Measurements from ENCODE around the gene BLCAP. TPM values are rescaled to one million over a fixed set of nuclear protein-coding genes. Genes with fewer than 3 reads are reported as not detected.

BLCAP gene
- total and polyA plus RNA-seq, 9 donors, result 282 to 549 (median 481) TPM

DNA sequence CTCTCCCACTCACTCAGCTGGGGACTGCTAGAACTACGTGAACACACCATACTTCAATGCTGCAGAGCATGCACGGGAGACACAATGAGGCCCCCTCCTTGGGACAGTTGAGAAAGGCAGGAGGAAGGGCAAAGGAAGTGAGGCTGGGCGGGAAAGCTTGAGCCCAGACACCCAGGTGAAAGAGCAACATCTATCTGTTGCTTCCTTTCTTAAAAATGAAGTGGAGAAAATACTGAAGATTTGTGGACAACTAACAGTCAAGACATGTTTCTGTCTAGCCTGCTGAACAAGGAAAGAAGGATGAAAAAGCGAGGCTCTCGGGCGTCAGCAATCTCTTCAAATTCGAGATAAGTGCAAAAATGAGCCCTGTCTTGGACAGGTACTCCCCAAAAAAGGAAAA is 9.6 kb downstream of the BLCAP start:
- no peaks in the 10 kb centered on the region for H3K9me3 ChIP-seq (replicated peaks; ENCODE audit: control insufficient read depth, low read depth, low read length)
- WGBS (ENCODE audit: insufficient coverage), result 74% methylated on average over 6 of the region's 7 CpGs
- DNase-seq, result no peak
- no peak overlapping the region for H3K4me3 ChIP-seq (ENCODE audit: low read length)
- no peaks in the 10 kb centered on the region for H3K27me3 ChIP-seq (ENCODE audit: control insufficient read depth, insufficient read depth, low read length)
- peaks cover 55% of the 10 kb centered on the region for H3K36me3 ChIP-seq (ENCODE audit: control insufficient read depth, insufficient read depth, low read length)
- peaks cover 72% of the 10 kb centered on the region for H3K4me1 ChIP-seq (ENCODE audit: control insufficient read depth, insufficient read depth, low read length)
- H3K27ac ChIP-seq (ENCODE audit: low read length), result peak overlapping the region; percentile 37

DNA sequence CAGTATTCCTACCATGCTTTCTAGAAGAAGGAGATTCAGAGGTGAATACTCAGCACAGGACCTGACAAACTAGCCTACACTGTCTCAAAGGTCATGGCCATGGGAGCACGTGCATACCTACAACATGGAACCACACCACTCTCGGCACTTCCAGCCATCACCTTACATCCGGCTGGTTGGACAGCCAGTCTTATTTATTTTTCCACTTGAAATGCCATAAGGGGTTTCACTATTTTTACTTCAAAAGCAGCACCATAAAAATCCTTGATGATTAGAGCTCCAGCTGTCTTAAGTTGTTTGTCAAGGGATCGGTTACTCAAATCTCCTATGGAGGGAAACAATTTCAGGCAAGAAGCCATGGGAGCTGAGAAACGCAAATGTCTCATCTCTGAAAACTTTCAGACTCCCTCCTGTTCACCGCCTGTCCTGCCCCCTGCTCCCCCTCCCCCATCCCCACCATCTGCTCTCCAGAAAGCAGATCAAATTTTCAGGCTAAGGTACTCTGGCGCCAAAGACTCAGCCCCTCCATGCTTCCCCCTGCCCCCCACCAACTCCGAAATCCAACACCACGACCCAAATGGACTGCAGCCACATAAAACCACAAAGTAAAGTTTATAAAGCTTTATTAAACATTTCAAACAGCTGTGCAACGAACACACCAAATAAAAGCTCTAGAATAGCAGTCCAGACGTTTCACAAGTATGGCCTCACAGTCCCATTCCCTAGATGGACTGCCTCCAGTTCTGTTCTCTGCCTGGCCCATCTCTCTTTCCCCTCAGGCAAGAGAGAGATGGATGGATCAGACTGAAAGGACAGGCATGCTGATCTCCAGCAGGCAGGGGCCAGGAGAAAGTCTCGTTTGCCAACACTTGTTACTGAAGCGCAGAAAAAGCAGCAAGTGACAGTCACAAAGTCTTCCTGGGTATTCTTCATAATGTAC is 10.6 kb downstream of the BLCAP start:
- Histone ChIP-seq H3K27ac (ENCODE audit: low read length) (peak overlapping the region; percentile 67), H3K4me3 (ENCODE audit: low read length) (no peak overlapping the region), H3K4me1 (ENCODE audit: control insufficient read depth, insufficient read depth, low read length) (peaks cover 74% of the 10 kb centered on the region), H3K36me3 (ENCODE audit: control insufficient read depth, insufficient read depth, low read length) (peaks cover 58% of the 10 kb centered on the region), H3K9me3 (replicated peaks; ENCODE audit: control insufficient read depth, low read depth, low read length) (no peaks in the 10 kb centered on the region), H3K27me3 (ENCODE audit: control insufficient read depth, insufficient read depth, low read length) (no peaks in the 10 kb centered on the region)
- WGBS (ENCODE audit: insufficient coverage), result 36% methylated on average over 8 of the region's 13 CpGs
- DNase-seq, result peak; percentile 77

DNA sequence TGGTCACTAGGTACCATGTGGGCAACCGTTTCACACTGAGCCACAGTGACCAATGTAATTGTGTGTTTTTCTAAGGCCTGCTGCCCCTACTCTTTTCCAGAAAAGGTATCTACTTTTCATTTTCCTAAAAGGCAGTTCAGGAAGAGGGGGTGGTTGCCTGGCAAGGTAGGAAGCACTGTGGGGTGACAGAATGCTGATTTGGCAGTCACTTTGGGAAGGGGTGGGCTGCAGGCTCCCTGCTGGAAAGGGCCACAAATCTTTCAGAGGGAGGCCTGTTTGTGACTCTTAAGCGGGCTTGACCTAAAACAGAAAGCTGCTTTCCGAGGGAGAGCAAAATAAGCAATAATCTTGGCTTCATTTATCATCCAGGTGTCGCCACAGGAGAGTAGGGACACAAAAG is 11.8 kb downstream of the BLCAP start:
- peaks cover 77% of the 10 kb centered on the region for H3K4me1 ChIP-seq (ENCODE audit: control insufficient read depth, insufficient read depth, low read length)

DNA sequence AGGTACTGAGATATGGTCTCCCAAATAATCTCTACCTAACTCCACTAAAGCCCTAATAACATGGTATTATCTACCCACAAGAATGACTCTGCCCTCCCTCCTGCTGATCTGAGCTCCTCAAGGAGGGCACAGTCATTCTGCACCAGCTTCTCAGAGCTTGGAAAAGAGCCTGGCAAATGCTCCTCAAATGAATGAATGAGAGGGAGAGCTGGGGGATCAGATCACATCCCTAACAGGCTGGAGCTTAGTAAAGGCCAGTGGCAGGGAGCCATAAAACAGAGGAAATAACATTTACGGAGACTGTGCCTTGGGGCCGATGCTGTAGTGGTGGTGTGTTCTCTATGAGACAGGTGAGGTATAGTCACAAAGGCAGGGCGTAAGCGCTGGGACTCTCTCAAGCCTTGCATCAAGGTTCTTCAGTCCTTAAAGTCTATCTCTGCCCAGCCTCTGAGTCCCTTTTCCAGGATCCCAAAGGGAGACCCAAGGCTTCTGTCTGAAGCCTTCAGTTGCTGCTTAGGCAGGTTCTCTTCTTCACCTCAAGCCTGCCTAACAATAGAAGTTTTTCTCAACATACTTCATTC is 13.8 kb downstream of the BLCAP start:
- DNase-seq, result no peak
- no CpG with 5 or more reads among the region's 4 CpGs for WGBS (ENCODE audit: insufficient coverage)
- H3K36me3 ChIP-seq (ENCODE audit: control insufficient read depth, insufficient read depth, low read length), result peaks cover 70% of the 10 kb centered on the region

More for the DNA sequence above, 11.8 kb downstream of the BLCAP start:
- H3K4me3 ChIP-seq (ENCODE audit: low read length), result no peak overlapping the region
- no peaks in the 10 kb centered on the region for H3K27me3 ChIP-seq (ENCODE audit: control insufficient read depth, insufficient read depth, low read length)
- H3K9me3 ChIP-seq (replicated peaks; ENCODE audit: control insufficient read depth, low read depth, low read length), result no peaks in the 10 kb centered on the region
- no peak overlapping the region for H3K27ac ChIP-seq (ENCODE audit: low read length)
- no peak for DNase-seq
- WGBS (ENCODE audit: insufficient coverage), result 83% methylated on average over 1 of the region's 4 CpGs
- peaks cover 62% of the 10 kb centered on the region for H3K36me3 ChIP-seq (ENCODE audit: control insufficient read depth, insufficient read depth, low read length)

DNA sequence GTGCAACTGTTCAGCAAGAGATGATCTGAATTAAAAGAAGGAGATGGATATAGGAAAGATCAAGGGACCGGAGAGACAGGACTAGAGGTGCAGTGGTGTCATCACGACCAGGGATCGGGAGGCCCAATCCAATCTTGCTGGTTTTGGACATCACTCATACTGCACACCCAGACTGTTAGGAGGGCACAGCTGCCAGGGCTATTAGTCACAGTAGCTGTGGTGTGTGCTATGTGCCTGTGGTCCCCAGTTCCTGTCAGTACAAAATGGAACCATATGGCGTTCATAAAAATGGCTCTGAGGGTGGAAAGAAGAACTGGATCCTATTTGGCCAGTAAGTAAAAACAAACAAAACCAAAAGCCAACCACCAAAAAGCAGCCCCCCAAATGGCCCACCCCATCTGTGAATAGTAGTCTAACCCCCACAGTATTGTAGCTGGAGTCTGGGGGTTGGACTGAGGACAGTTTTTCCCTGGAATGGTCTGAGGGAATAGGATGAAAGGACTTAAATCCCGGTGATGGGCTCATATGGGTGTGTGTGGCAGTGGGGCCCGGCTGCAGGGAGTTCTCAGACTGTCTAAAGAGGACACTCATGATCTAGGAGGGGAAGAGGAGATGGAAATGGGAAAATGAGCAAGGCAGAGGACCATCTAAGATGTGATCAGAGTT is 15.9 kb downstream of the BLCAP start:
- H3K36me3 ChIP-seq (ENCODE audit: control insufficient read depth, insufficient read depth, low read length), result peaks cover 64% of the 10 kb centered on the region

More for the DNA sequence above, 13.8 kb downstream of the BLCAP start:
- peaks cover 65% of the 10 kb centered on the region for H3K4me1 ChIP-seq (ENCODE audit: control insufficient read depth, insufficient read depth, low read length)
- no peak overlapping the region for H3K27ac ChIP-seq (ENCODE audit: low read length)
- no peaks in the 10 kb centered on the region for H3K9me3 ChIP-seq (replicated peaks; ENCODE audit: control insufficient read depth, low read depth, low read length)
- H3K4me3 ChIP-seq (ENCODE audit: low read length), result no peak overlapping the region
- H3K27me3 ChIP-seq (ENCODE audit: control insufficient read depth, insufficient read depth, low read length), result no peaks in the 10 kb centered on the region

DNA sequence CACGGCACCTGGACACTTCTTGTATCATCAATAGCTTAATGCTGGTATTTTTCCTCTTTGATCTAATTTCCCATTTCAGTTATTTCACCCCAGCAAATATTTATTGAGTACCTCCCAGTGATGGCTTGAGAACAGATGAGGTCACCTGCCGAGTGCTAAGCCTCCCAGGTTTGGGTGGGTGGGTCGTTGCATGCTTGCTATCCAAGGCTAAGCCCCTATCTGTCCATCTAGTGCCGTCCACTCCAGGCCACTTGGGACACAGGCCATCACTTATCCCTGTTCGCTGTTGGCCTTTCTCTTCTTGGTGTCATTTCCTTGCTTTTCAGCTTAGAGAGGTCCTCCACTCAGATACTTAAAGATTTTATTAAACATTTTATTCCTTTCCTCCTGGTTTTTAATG is 17.4 kb downstream of the BLCAP start:
- H3K27me3 ChIP-seq (ENCODE audit: control insufficient read depth, insufficient read depth, low read length), result no peaks in the 10 kb centered on the region
- H3K9me3 ChIP-seq (replicated peaks; ENCODE audit: control insufficient read depth, low read depth, low read length), result no peaks in the 10 kb centered on the region
- H3K4me1 ChIP-seq (ENCODE audit: control insufficient read depth, insufficient read depth, low read length), result peaks cover 56% of the 10 kb centered on the region
- WGBS (ENCODE audit: insufficient coverage), result 80% methylated on average over 2 of the region's 5 CpGs
- no peak overlapping the region for H3K27ac ChIP-seq (ENCODE audit: low read length)
- no peak overlapping the region for H3K4me3 ChIP-seq (ENCODE audit: low read length)
- peaks cover 54% of the 10 kb centered on the region for H3K36me3 ChIP-seq (ENCODE audit: control insufficient read depth, insufficient read depth, low read length)
- no peak for DNase-seq

More for the DNA sequence above, 15.9 kb downstream of the BLCAP start:
- no peaks in the 10 kb centered on the region for H3K9me3 ChIP-seq (replicated peaks; ENCODE audit: control insufficient read depth, low read depth, low read length)
- H3K27ac ChIP-seq (ENCODE audit: low read length), result no peak overlapping the region
- H3K4me3 ChIP-seq (ENCODE audit: low read length), result no peak overlapping the region
- H3K27me3 ChIP-seq (ENCODE audit: control insufficient read depth, insufficient read depth, low read length), result no peaks in the 10 kb centered on the region
- DNase-seq, result no peak
- H3K4me1 ChIP-seq (ENCODE audit: control insufficient read depth, insufficient read depth, low read length), result peaks cover 58% of the 10 kb centered on the region
- WGBS (ENCODE audit: insufficient coverage), result 67% methylated on average over 2 of the region's 6 CpGs

DNA sequence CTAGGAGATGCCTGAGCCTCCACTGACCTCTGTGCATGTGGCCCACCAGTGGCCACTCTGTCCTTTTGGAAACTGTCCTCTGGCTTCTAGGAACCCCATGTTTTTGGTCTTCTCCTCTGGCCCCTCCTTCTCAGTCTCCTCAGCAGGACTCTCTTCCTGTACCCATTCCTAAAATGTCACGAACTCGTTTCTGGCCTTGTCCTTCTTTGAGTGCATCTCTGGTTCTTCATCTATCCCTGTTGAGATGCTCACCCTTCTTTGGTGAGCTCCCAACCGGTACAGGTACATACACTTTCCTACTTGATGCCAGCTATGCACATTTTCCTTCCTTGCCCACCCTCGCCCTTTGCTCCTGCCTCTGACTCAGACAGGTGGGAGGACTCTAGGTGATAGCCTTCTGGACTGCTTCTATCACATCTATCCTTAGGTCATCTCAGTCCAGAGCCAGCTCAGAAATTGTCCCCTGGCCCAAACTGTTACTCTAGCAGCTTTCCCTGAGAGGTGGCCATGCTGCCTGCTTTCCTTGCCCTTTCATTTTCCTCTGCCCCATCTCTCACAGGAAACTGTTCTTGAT is 21.4 kb downstream of the BLCAP start:
- Histone ChIP-seq H3K27ac (ENCODE audit: low read length) (no peak overlapping the region), H3K9me3 (replicated peaks; ENCODE audit: control insufficient read depth, low read depth, low read length) (no peaks in the 10 kb centered on the region), H3K36me3 (ENCODE audit: control insufficient read depth, insufficient read depth, low read length) (peaks cover 23% of the 10 kb centered on the region), H3K4me3 (ENCODE audit: low read length) (no peak overlapping the region), H3K4me1 (ENCODE audit: control insufficient read depth, insufficient read depth, low read length) (peaks cover 27% of the 10 kb centered on the region), H3K27me3 (ENCODE audit: control insufficient read depth, insufficient read depth, low read length) (no peaks in the 10 kb centered on the region)
- WGBS (ENCODE audit: insufficient coverage), result 82% methylated on average over 3 of the region's 4 CpGs
- DNase-seq, result no peak

DNA sequence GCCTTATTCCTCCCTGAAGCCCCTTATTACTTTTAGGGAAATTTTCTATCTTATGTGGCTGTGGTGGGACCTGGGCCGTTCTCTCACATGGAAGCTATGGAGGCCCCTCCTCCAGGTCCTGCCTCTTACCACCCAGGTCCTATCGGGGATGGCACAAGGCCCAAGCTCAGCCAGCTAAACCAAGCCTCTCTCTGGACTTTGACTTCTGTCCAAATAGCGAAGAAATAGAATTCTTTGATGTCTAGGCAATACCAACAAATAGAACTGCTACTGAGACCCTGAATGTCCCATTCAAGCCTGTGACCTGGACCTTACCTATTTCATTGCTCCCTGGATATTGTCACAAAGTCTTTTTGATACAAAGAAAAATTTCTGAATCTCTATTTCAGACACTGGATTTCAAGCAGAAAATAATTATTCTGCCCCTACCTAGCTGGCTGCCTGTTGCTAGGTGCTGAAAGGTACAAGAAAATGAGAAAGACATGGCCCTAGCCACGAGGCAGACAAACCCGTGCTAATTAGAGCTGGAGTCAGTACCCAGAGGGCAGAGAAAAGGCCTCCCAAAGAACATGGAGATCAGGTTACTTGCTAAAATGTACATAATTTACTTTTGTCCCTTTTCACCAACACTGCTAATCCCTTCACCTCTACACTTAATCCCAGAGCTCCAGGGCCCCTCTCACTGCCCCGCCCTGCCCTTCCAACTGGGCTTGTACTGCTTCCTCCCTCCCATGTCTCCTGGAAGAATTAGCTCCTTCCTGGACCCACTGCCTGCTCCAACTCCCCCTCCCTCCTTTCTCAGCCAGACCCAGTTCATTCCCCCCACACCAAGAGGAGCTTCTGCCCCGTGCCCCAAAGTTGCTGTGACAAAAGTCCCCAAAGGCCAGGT is 22.2 kb downstream of the BLCAP start:
- H3K36me3 ChIP-seq (ENCODE audit: control insufficient read depth, insufficient read depth, low read length), result peaks cover 20% of the 10 kb centered on the region
- no peaks in the 10 kb centered on the region for H3K27me3 ChIP-seq (ENCODE audit: control insufficient read depth, insufficient read depth, low read length)
- H3K4me1 ChIP-seq (ENCODE audit: control insufficient read depth, insufficient read depth, low read length), result peaks cover 27% of the 10 kb centered on the region
- H3K9me3 ChIP-seq (replicated peaks; ENCODE audit: control insufficient read depth, low read depth, low read length), result no peaks in the 10 kb centered on the region
- no peak for DNase-seq
- no peak overlapping the region for H3K27ac ChIP-seq (ENCODE audit: low read length)
- no peak overlapping the region for H3K4me3 ChIP-seq (ENCODE audit: low read length)
- WGBS (ENCODE audit: insufficient coverage), result 42% methylated on average over 2 of the region's 7 CpGs

DNA sequence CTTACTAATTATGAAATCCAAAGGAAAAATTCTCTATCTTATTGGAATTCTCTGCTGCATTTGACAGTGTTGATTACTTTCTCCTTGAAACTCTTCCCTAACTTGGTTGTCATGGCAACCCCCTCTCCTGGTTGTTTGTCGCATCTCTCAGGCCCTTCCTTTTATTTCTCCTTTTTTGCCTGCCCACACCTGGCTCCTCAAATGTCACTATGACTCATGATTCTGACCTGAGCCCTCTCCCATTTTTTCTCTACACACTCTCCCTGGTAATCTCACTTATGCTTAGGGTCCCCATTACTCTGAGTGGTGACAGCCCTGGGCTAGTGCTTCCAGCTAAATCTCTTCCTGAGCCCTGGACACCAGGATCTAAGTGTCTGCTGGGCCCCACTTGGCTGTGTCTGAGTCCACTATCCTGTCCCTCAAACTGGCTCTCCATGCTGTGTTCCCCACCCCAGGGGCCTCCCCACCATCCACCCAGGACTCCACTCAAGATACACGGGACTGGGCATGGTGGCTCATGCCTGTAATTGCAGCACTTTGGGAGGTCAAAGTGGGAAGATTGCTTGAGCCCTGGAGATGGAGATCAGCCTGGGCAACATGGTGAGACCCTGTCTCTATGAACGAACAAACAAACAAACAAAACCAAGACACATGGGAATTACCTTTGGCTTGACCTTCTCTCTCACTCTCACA is 23.1 kb downstream of the BLCAP start:
- peak; percentile 32 for DNase-seq
- H3K27ac ChIP-seq (ENCODE audit: low read length), result no peak overlapping the region
- 40% methylated on average over 2 of the region's 3 CpGs for WGBS (ENCODE audit: insufficient coverage)

More for the DNA sequence above, 23.1 kb downstream of the BLCAP start:
- H3K4me3 ChIP-seq (ENCODE audit: low read length), result no peak overlapping the region
- no peaks in the 10 kb centered on the region for H3K27me3 ChIP-seq (ENCODE audit: control insufficient read depth, insufficient read depth, low read length)
- H3K36me3 ChIP-seq (ENCODE audit: control insufficient read depth, insufficient read depth, low read length), result peaks cover 17% of the 10 kb centered on the region
- H3K4me1 ChIP-seq (ENCODE audit: control insufficient read depth, insufficient read depth, low read length), result peaks cover 27% of the 10 kb centered on the region
- H3K9me3 ChIP-seq (replicated peaks; ENCODE audit: control insufficient read depth, low read depth, low read length), result no peaks in the 10 kb centered on the region

Data from muscle of leg (tissue), 11 donors.